ENCODE measurements around the gene KRT77.

- TF ChIP-seq SUZ12 (IDR thresholded peaks at IDR 0.05; ENCODE audit: extremely low read depth, insufficient read depth, insufficient read length) (no peak), YY1 (IDR thresholded peaks at IDR 0.05; ENCODE audit: insufficient read depth, insufficient read length) (no peak), ZNF274 (IDR thresholded peaks at IDR 0.05; ENCODE audit: low read depth, low read length) (no peak)
These were observed 41.7 kb downstream of the KRT77 start for GRCh38 chr12:52661668-52662067.
